C1 segment of cervical spinal cord (tissue), 14 donors: ENCODE results near the gene FRAT2.
"Not testable (repeated sequence)": the region's sequence is repeated elsewhere in the genome, so short reads cannot be mapped to it uniquely, and the experiment has no call there.

Experiments
- DNase-seq, 14 donors: peaks; one replicate each; lab custom pipeline; 2025; lab: John Stamatoyannopoulos, UW

The FRAT2 gene

GRCh38 chr10:97292097-97292861, 42.2 kb downstream of the FRAT2 start, which contains the start of gene ARHGAP19:
Gene ARHGAP19 (minus strand): TSS chr10:97292637. CDS start chr10:97292627, 10 bp downstream.
- DNase-seq: peak; percentile 21 to 98 (median 89)

- DNase-seq: no peak
Measured at GRCh38 chr10:97291357-97292096, 43.0 kb downstream of the FRAT2 start.

GRCh38 chr10:97290576-97291356, 43.8 kb downstream of the FRAT2 start:
- DNase-seq: not testable (repeated sequence)

GRCh38 chr10:97290076-97290475, 44.5 kb downstream of the FRAT2 start:
- not testable (repeated sequence) for DNase-seq
